ENCODE results near the gene GRID1. TPM values are rescaled to one million over a fixed set of nuclear protein-coding genes. Genes with fewer than 3 reads are reported as not detected.

GRID1 gene
- total RNA-seq, 2 donors from 2014 or later: 0.27 to 0.85 TPM

DNA sequence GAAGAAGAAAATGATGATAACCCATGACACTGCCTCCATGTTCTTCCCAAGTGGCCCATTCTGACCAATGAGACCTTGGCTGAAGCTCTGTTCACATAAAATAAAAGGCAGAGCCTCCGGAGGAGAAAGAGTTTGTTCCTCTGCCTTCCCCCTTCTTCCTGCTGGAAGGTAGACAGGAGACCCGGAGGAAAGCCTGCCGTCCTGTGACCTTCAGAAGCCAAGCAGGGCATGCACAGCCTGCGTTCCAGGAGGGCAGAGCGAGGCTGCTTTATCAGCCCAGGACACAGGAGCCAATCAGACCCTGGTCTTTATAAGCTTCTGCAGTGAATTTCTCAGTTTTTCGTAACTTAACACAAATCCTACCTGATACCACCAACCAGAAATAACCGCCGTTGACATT, 8.6 kb upstream of the GRID1 start:
- H3K27me3 ChIP-seq (replicated peaks; ENCODE audit: insufficient read depth): no peaks in the 10 kb centered on the region
- no peak for ATAC-seq (ENCODE audit: insufficient number of reproducible peaks, low FRiP score, low read depth)
- TF ChIP-seq, protein P1, sequence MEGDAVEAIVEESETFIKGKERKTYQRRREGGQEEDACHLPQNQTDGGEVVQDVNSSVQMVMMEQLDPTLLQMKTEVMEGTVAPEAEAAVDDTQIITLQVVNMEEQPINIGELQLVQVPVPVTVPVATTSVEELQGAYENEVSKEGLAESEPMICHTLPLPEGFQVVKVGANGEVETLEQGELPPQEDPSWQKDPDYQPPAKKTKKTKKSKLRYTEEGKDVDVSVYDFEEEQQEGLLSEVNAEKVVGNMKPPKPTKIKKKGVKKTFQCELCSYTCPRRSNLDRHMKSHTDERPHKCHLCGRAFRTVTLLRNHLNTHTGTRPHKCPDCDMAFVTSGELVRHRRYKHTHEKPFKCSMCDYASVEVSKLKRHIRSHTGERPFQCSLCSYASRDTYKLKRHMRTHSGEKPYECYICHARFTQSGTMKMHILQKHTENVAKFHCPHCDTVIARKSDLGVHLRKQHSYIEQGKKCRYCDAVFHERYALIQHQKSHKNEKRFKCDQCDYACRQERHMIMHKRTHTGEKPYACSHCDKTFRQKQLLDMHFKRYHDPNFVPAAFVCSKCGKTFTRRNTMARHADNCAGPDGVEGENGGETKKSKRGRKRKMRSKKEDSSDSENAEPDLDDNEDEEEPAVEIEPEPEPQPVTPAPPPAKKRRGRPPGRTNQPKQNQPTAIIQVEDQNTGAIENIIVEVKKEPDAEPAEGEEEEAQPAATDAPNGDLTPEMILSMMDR (IDR thresholded peaks at IDR 0.05): no peak
- H3K9me3 ChIP-seq: no peaks in the 10 kb centered on the region
- H3K36me3 ChIP-seq: no peaks in the 10 kb centered on the region
- DNase-seq (ENCODE audit: low spot score): no peak
- no peak overlapping the region for H3K27ac ChIP-seq
- peaks cover 0 to 3% of the 10 kb centered on the region in 2 donors for H3K4me1 ChIP-seq (ENCODE audit: control insufficient read depth in 1 of 2, low read depth in 2 of 2)
- no peak overlapping the region for H3K4me3 ChIP-seq

DNA sequence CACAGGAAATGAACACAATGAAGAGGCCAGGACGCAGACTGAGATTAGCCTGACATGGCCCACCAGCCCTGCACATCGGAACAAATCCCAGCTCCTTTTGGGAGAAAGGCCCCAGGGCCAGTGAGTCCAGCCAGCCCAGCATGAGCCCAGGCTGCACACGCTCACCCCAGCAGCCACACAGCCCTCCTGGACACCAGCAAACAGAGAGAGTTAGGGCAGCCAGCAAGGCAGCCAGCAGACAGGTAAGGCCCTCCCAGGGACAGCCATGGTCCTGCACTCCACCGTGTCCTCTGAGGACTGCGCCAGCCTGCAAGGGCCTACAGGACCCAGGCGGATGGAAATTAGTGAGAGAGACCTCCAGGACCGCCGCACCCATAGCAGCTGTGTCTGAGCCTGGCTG, 8.1 kb upstream of the GRID1 start:
- TF ChIP-seq, protein P1 (IDR thresholded peaks at IDR 0.05): no peak
- no peaks in the 10 kb centered on the region for H3K9me3 ChIP-seq
- H3K4me3 ChIP-seq: no peak overlapping the region
- H3K4me1 ChIP-seq (ENCODE audit: control insufficient read depth in 1 of 2, low read depth in 2 of 2): peaks cover 0 to 3% of the 10 kb centered on the region in 2 donors
- no peak overlapping the region for H3K27ac ChIP-seq
- DNase-seq (ENCODE audit: low spot score) (no peak), ATAC-seq (ENCODE audit: insufficient number of reproducible peaks, low FRiP score, low read depth) (no peak)
- H3K27me3 ChIP-seq (replicated peaks; ENCODE audit: insufficient read depth): no peaks in the 10 kb centered on the region
- no peaks in the 10 kb centered on the region for H3K36me3 ChIP-seq

DNA sequence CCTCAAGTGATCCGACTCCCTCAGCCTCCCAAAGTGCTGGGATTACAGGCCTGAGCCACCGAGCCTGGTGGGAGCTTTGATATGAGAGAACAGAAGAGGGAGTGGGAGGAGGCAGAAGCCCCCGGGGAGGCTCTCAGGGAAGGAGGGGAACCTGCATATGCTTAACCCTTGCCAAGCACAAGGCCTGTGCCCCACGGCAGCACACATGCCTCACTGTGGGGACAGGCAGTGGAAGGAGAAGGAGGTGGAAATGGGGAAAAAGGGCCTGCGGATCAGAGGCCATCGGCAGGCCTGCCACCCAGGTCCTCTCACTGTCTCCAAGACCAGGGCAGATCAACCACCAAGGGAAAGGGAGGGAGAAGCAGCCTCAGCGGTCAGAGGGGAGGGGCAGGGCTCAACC, 7.2 kb upstream of the GRID1 start:
- no peaks in the 10 kb centered on the region for H3K9me3 ChIP-seq
- TF ChIP-seq, protein P1 (IDR thresholded peaks at IDR 0.05): no peak
- no peak for DNase-seq (ENCODE audit: low spot score)
- no peak overlapping the region for H3K27ac ChIP-seq
- no peak overlapping the region for H3K4me3 ChIP-seq
- H3K4me1 ChIP-seq (ENCODE audit: control insufficient read depth in 1 of 2, low read depth in 2 of 2): peaks cover 0 to 3% of the 10 kb centered on the region in 2 donors
- ATAC-seq (ENCODE audit: insufficient number of reproducible peaks, low FRiP score, low read depth): no peak
- H3K27me3 ChIP-seq (replicated peaks; ENCODE audit: insufficient read depth): no peaks in the 10 kb centered on the region
- H3K36me3 ChIP-seq: no peaks in the 10 kb centered on the region

DNA sequence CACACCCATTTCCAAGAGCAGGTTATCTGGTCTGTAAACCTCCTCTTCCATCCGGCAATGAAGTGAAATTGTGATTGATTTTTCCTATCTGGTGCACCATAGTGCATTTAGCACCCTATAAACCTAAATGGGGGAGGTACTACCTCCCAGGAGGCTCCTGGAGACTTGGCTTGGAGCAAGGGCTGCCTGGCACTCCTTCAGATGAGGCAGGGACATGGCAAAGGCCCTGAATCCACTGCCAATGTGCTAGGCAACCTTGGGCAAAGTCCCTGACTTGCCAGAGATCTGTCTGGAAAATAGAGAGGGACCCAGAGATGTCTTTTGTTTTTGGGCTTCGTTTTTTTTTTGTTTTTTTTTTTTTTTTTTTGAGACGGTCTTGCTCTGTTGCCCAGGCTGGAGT, 6.7 kb upstream of the GRID1 start:
- Histone ChIP-seq H3K4me1 (ENCODE audit: control insufficient read depth in 1 of 2, low read depth in 2 of 2) (peaks cover 0 to 3% of the 10 kb centered on the region in 2 donors), H3K36me3 (no peaks in the 10 kb centered on the region), H3K27me3 (replicated peaks; ENCODE audit: insufficient read depth) (no peaks in the 10 kb centered on the region), H3K27ac (no peak overlapping the region), H3K9me3 (no peaks in the 10 kb centered on the region), H3K4me3 (no peak overlapping the region)
- ATAC-seq (ENCODE audit: insufficient number of reproducible peaks, low FRiP score, low read depth) (no peak), DNase-seq (ENCODE audit: low spot score) (no peak)
- TF ChIP-seq, protein P1 (IDR thresholded peaks at IDR 0.05): no peak

DNA sequence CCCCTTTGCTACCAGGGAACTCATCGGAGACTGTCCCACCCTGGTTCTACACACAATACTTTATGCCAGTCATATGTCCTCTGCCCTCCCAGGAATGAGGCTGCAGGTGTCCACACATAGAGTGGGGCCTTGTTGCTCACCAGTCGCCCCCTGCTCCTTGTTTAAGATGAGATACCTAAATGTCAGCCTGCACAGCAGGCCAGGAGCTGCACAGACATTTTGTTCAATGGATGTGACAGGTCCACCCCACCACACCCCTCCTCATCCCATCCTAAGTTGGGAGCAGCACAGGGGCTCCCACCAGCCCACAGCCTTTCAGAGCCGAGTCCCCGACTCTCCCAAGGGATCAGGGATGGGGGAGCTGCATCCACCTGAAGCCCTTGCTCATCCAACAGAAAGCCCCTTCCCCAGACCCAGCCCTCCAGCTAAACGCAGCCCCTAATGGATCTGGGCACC, 6.2 kb upstream of the GRID1 start:
- Histone ChIP-seq H3K4me1 (ENCODE audit: control insufficient read depth in 1 of 2, low read depth in 2 of 2) (peaks cover 1 to 3% of the 10 kb centered on the region in 2 donors), H3K27ac (no peak overlapping the region), H3K36me3 (no peaks in the 10 kb centered on the region), H3K27me3 (replicated peaks; ENCODE audit: insufficient read depth) (no peaks in the 10 kb centered on the region), H3K9me3 (no peaks in the 10 kb centered on the region), H3K4me3 (no peak overlapping the region)
- TF ChIP-seq, protein P1 (IDR thresholded peaks at IDR 0.05): no peak
- no peak for DNase-seq (ENCODE audit: low spot score)
- no peak for ATAC-seq (ENCODE audit: insufficient number of reproducible peaks, low FRiP score, low read depth)
